A549 (cell line): ENCODE results near the gene ATXN10.

ENCODE experiments used
- BHLHE40 ChIP-seq: IDR thresholded peaks from 2 replicates; pipeline ENCODE4 v1.6.1; 2012; ENCODE audit warnings: low read depth, low read length, inconsistent platforms
- CBX2 ChIP-seq: fragments of 200-600 bp; sonication (generic); IDR thresholded peaks from 2 replicates; pipeline ENCODE4 v1.6.1; 2016; ENCODE audit warnings: low read depth, mild to moderate bottlenecking, borderline replicate concordance
- CHD2 ChIP-seq: fragments of 150-350 bp; IDR thresholded peaks from 2 replicates; pipeline ENCODE4 v1.6.1; 2014; ENCODE audit warnings: low read length; ENCODE audit not compliant: partially characterized antibody
- EP300 ChIP-seq, 2 experiments: fragments of >200 bp; sonication (Bioruptor Twin); formaldehyde crosslinking; IDR thresholded peaks; 2 replicates in 1 of 2; 3 replicates in 1 of 2; pipeline ENCODE4 v1.6.1; 2016 to 2017
- HDAC2 ChIP-seq: fragments of 200-600 bp; sonication (generic); IDR thresholded peaks from 2 replicates; pipeline ENCODE4 v1.6.1; 2016
- HOXA7 ChIP-seq: fragments of 250-450 bp; sonication (Bioruptor Pico); IDR thresholded peaks from 2 replicates; pipeline ENCODE4 v1.5.0; 2020; ENCODE audit warnings: mild to moderate bottlenecking, moderate library complexity
- MAX ChIP-seq: IDR thresholded peaks from 2 replicates; pipeline ENCODE4 v1.6.1; 2012
- PHF8 ChIP-seq: fragments of 200-600 bp; sonication (generic); IDR thresholded peaks from 2 replicates; pipeline ENCODE4 v1.6.1; 2016; ENCODE audit warnings: low read depth, mild to moderate bottlenecking, antibody characterized with exemption, moderate library complexity, borderline replicate concordance
- POLR2A ChIP-seq: IDR thresholded peaks from 2 replicates; pipeline ENCODE4 v1.6.1; 2012; ENCODE audit warnings: mild to moderate bottlenecking, low read length
- RAD21 ChIP-seq, 2 experiments: fragments of >200 bp in 1 of 2; sonication (Bioruptor Twin) in 1 of 2; formaldehyde crosslinking in 1 of 2; IDR thresholded peaks in 1 of 2; conservative IDR thresholded peaks in 1 of 2; 2 replicates in 1 of 2; 3 replicates in 1 of 2; pipeline ENCODE4 v1.6.1; 2012 to 2018; ENCODE audit warnings: inconsistent platforms in 1 of 2
- SMC3 ChIP-seq: fragments of >200 bp; sonication (Bioruptor Twin); formaldehyde crosslinking; IDR thresholded peaks from 3 replicates; pipeline ENCODE4 v1.6.1; 2018; ENCODE audit warnings: inconsistent platforms
- USF2 ChIP-seq: fragments of 450-650 bp; IDR thresholded peaks from 2 replicates; pipeline ENCODE4 v1.6.1; 2014; ENCODE audit warnings: antibody characterized with exemption
- ZSCAN20 ChIP-seq: fragments of 250-450 bp; sonication (Bioruptor Pico); IDR thresholded peaks from 2 replicates; pipeline ENCODE4 v1.8.0; 2022; ENCODE audit warnings: mild to moderate bottlenecking, moderate library complexity
- TF ChIP-seq, protein P1 (sequence below): fragments of >200 bp; sonication (Bioruptor Twin); formaldehyde crosslinking; IDR thresholded peaks from 3 replicates; pipeline ENCODE4 v1.5.1; 2016

DNA sequence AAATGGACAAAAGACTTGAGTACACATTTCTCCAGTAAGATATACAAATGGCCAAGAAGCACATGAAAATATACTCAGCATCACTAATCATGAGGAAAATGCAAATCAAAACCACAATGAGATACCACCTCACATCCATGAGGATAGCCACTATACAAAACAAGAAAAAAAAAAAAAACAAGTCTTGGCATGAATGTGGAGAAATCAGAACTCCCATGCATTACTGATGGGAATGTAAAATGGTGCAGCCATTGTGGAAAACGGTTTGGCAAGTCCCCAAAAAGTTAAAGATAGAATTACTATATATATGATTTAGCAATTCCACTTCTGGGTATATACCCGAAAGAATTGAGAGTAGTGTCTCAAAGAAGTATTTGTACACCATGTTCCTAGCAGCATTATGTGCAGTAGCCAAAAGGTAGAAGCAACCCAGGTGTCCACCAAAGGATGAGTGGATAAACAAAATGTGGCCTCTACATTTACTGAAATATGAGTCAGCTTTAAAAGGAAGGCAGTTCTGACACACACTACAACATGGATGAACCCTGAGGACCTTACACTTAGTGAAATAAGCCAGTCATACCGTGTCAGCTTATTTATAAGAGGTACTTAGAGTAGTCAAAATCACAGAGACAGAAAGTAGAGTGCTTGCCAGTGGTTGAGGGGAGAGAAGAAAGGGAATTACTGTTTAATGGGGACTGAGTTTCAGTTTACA, 159.1 kb downstream of the ATXN10 start:
- TF ChIP-seq PHF8 = no peak
- no peak for TF ChIP-seq BHLHE40
- TF ChIP-seq HOXA7 (CRISPR knock-in tag) = no peak
- TF ChIP-seq CHD2 = no peak
- TF ChIP-seq POLR2A = no peak
- no peak for TF ChIP-seq ZSCAN20 (CRISPR knock-in tag)
- TF ChIP-seq, protein P1, sequence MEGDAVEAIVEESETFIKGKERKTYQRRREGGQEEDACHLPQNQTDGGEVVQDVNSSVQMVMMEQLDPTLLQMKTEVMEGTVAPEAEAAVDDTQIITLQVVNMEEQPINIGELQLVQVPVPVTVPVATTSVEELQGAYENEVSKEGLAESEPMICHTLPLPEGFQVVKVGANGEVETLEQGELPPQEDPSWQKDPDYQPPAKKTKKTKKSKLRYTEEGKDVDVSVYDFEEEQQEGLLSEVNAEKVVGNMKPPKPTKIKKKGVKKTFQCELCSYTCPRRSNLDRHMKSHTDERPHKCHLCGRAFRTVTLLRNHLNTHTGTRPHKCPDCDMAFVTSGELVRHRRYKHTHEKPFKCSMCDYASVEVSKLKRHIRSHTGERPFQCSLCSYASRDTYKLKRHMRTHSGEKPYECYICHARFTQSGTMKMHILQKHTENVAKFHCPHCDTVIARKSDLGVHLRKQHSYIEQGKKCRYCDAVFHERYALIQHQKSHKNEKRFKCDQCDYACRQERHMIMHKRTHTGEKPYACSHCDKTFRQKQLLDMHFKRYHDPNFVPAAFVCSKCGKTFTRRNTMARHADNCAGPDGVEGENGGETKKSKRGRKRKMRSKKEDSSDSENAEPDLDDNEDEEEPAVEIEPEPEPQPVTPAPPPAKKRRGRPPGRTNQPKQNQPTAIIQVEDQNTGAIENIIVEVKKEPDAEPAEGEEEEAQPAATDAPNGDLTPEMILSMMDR = no peak
- TF ChIP-seq USF2 = no peak
- TF ChIP-seq SMC3 = no peak
- TF ChIP-seq EP300 (IDR thresholded peaks at IDR 0.05) = no peak
- TF ChIP-seq RAD21 (conservative IDR thresholded peaks at IDR 0.05 in 1 of 2, IDR thresholded peaks at IDR 0.05 in 1 of 2) = no peak
- TF ChIP-seq MAX = no peak
- no peak for TF ChIP-seq HDAC2
- TF ChIP-seq CBX2 = no peak
